ENCODE measurements around the gene INSM1.

The INSM1 gene

DNA sequence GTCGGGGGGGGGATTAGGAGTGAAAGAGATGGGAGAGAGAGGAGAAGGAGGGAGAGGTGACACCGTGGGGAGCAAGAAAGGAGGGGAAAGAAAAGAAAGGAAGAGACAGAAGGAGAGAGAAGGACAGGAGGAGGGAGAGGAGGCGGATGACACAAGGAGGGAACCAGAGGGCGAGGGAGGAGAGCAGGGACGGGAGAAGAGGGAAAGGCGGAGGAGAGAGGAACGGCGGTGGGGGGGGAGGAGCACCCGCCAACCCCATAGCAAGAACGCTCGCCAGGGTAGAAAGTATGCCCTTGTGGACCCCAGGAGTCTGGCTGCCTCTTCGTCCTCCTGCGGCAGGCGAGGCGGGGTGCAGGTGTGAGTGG is 4.5 kb upstream of the INSM1 start:
- no peak for DNase-seq

GRCh38 chr20:20363799-20364592 is 3.9 kb upstream of the INSM1 start:
- DNase-seq, result peak in 1 of 2 donors; percentile 23

GRCh38 chr20:20364593-20365479 is 3.1 kb upstream of the INSM1 start:
- no peak for DNase-seq

DNA sequence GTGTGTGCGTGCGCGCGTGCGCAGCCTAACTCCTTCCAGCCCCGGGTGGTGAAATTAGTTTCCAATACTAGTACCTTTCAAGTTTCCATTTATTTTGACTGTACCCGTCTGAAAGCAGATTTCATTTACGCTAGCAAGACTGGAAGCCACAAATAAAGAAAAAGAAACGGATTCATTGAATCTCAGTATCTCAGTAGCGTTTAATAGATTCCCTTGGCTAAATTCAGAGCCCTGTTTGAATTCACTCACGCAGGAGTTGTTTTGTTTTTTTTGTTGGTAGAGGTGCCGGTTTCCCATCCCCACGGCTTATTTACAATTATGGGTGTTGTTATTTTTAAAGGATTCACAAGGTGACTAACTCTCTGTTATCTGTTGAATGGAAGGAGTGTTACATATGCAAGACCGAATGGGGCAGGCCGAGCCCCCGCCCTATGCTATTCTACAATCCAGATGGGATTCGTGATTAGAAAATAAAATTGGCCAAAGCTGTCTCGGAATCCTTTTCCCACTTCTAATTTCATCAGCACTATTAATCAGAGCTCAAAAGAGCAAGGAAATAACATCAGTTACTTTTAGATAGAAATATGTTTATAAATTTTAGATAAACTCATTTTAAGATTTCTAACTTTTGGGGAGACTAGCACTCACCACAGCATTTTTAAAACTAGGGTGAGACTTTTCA is 2.3 kb upstream of the INSM1 start:
- DNase-seq, result no peak

DNA sequence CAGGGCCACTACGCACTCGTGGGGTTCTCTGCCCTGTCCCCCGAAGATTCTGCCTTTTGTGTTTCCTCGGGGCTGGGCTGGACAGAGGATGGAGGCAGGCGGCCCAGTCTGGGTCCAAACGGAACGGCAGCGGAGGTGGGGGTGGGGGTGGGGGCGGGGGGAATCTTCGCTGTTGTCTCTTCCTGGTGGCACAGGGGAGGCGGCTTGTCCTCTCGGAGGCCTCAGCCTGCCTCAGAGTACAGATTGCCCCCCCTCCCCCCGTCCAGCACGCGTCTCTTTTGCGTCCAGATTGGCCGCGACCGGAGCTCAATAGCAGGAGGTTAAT is 1.4 kb upstream of the INSM1 start:
- no peak for DNase-seq

DNA sequence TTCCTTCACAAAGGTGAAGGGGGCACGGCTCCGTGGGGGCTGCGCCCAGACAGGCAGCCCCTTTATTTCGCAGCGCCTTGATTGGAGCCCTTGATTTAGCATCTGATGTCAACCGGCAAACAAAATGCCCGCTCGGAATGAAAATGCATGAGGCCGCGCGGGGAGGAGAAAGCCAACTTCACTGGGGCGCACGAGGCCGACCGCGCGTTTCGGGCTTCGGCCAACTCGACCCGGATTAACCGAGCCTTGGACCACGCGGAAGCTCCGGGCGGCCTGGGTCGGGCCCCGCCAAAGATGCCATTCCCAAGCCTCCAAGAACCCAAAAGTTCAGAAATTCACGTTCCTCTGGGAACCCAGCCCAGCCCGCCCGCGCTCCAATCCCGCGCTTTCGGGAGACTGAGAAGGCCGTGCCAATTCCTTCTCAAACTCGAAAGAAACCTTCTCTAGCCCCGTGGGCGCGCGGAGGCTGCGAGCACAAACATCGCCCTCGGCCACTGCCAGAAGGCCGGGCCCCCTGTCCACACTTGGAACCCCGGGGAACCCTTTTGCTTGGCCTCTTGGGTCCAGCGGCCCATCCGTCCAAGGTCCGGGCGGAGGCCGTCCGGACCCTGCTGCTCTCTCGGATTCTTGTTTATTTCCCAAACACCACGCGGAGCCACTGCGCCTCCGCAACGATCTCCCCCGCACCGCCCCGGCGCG is 879 bp upstream of the INSM1 start:
- DNase-seq, result no peak

DNA sequence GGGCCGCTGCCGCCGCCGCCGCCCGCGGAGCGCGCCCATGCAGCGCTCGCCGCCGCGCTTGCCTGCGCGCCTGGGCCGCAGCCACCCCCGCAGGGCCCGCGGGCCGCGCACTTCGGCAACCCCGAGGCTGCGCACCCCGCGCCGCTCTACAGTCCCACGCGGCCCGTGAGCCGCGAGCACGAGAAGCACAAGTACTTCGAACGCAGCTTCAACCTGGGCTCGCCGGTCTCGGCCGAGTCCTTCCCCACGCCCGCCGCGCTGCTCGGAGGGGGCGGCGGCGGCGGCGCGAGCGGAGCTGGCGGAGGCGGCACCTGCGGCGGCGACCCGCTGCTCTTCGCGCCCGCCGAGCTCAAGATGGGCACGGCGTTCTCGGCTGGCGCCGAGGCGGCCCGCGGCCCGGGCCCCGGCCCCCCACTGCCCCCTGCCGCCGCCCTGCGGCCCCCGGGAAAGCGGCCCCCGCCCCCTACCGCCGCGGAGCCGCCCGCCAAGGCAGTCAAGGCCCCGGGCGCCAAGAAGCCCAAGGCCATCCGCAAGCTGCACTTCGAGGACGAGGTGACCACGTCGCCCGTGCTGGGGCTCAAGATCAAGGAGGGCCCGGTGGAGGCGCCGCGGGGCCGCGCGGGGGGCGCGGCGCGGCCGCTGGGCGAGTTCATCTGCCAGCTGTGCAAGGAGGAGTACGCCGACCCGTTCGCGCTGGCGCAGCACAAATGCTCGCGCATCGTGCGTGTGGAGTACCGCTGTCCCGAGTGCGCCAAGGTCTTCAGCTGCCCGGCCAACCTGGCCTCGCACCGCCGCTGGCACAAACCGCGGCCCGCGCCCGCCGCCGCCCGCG is 730 bp downstream of the INSM1 start:
- no peak for DNase-seq

GRCh38 chr20:20369250-20370093 is 1.6 kb downstream of the INSM1 start:
- peak in 1 of 2 donors; percentile 19 for DNase-seq

- no peak for DNase-seq
Observed at GRCh38 chr20:20370094-20370575, 2.2 kb downstream of the INSM1 start.

GRCh38 chr20:20371083-20371482 is 3.2 kb downstream of the INSM1 start:
- no peak for DNase-seq

DNA sequence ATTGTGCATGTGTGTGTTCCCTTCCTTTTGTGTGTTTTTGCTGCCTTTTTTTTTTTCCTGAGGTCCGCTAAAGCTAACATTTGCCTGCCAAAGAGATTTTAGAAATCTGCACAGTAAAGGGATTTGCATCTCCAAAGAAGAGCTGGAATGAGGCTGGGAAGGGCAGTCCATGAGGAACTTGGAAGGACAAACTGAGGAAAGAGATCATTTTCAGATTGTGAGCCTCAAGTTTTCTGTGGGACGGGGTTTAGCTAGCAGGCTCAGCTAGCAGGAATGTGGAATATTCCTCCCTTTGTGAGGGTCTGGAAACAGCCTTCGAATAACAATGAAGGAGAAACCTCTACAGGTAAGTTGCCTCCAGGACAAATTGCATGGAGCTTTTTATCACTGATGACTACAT is 3.8 kb downstream of the INSM1 start:
- no peak for DNase-seq

- DNase-seq, result no peak
Observed at GRCh38 chr20:20373091-20373571, 5.2 kb downstream of the INSM1 start.

DNA sequence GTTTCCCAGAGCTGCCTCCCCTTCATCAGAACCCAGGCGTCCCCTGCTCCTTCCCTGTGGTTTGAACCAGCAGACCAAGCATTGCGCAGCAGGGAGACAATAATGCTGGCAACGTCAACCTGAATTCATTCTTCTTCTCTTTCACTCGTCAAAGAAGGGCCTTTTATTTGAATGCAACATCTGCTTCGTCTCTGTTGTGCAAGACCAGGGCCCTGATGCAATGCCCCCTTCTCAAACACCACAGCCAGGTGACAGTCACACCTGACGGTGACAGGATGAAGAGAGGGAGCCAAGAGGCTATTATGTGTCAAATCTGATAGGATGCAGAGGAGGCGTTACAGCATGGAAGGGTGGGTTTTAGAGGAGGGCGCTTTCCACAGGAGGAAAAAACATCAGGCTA is 8.0 kb downstream of the INSM1 start:
- no peak for DNase-seq

DNA sequence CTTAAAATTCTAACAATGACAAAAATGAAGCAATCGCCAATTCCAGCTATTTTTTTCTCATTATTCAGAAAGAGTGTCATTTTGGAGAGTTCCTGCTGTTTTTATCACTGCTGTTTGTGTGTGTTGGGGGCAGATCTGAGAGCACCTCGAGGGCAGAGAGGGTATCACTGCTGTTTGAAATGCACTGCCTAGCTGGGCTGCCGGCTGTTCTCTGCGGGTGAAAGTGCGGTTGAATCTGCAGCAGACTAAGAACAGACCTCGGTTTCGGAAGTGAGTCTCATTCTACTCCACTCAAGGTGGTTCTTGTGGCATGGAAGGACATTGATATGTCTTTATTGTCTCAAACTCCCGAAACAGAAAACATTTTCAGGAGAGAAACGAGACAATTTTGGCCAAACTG is 18.3 kb downstream of the INSM1 start:
- no peak for DNase-seq

GRCh38 chr20:20390393-20390792 is 22.5 kb downstream of the INSM1 start:
- DNase-seq, result no peak

DNA sequence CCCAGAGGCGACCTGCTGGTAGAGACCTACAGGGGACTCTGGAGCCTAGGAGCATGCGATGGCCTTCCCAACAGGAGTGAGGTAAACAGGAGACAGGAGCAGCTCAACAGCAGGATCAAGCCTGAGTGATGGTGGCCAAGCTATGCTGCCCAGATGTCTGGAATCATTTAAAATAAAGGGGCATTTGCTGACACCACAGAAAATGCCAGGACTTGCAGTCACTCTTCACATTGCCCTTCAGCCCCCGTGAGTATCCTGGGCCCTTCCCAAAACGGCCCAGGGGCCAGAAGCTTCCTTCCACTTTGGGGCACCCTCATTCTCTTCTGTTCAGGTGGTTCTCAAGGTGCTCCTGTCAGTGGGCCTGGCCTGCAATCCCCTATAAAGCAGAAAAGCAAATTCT is 23.2 kb downstream of the INSM1 start:
- no peak for DNase-seq

DNA sequence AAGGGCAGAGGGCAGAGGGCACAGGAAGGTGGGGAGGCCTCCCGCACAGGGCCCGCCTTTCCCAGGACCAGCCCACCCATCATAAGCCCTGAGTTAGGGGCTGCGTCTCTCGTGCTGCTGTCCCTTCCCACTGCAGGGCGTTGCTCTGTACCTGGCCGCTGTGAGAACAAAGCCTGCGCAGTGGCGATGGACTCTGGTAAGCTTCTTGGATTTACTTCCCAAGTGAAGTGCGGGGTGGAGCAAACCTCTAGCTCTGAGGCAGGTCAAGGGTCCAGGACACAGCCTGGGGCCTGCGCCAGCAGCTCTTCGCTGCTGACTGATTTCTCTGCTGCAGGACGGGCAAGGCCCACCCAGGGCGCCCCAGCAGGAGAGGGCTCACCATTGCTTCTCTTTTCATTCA is 23.9 kb downstream of the INSM1 start:
- no peak for DNase-seq

GRCh38 chr20:20393207-20394120 is 25.6 kb downstream of the INSM1 start:
- DNase-seq, result no peak

DNA sequence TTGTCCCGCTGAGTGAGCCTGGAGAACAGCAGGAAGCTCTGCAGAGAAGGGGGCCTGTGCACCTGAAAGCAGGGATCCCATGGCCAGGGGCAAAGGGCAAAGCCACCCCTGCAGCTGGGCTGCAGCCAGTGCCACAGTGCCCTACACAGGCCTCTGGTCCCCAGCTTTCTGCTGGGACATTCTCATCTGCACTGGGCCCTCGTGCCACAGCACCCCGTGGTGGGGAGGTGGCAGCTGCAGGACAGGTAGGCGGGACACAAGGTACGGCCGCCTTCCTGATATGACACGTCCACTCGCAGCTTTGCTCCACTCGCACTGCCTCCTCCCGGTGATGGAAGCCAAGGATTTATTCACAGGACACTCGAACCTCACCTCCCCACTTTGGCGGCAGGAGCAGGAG is 27.2 kb downstream of the INSM1 start:
- no peak for DNase-seq
